Measurements from ENCODE around the gene ZNF837.
"Not testable (repeated sequence)": the region's sequence is repeated elsewhere in the genome, so short reads cannot be mapped to it uniquely, and the experiment has no call there.

The ZNF837 gene

GRCh38 chr19:58379246-58379645 is 1.6 kb downstream of the ZNF837 start:
- DNase-seq, result no peak
- in situ Hi-C loops (cut with MboI; ENCODE audit: low pct_unique_long_range_greater_than_20kb, low sequenced_read_pairs), result no loop called here

- in situ Hi-C loops (cut with MboI; ENCODE audit: low pct_unique_long_range_greater_than_20kb, low sequenced_read_pairs); DNase-seq: not testable (repeated sequence)
Measured at GRCh38 chr19:58376724-58377123, 4.1 kb downstream of the ZNF837 start.

- in situ Hi-C loops (cut with MboI; ENCODE audit: low pct_unique_long_range_greater_than_20kb, low sequenced_read_pairs), result no loop called here
Measured at GRCh38 chr19:58374200-58374599, 6.6 kb downstream of the ZNF837 start.

GRCh38 chr19:58372311-58373133 is 8.3 kb downstream of the ZNF837 start:
- DNase-seq, result no peak

More at GRCh38 chr19:58374200-58374599, 6.6 kb downstream of the ZNF837 start:
- no peak for DNase-seq

GRCh38 chr19:58368561-58369360 is 12.1 kb downstream of the ZNF837 start:
- in situ Hi-C loops (cut with MboI; ENCODE audit: low pct_unique_long_range_greater_than_20kb, low sequenced_read_pairs), result no loop called here
- DNase-seq, result no peak

More at GRCh38 chr19:58372311-58373133, 8.3 kb downstream of the ZNF837 start:
- in situ Hi-C loops (cut with MboI; ENCODE audit: low pct_unique_long_range_greater_than_20kb, low sequenced_read_pairs), result no loop called here

- in situ Hi-C loops (cut with MboI; ENCODE audit: low pct_unique_long_range_greater_than_20kb, low sequenced_read_pairs), result no loop called here
- no peak for DNase-seq
Measured at GRCh38 chr19:58367698-58368454, 13.0 kb downstream of the ZNF837 start.

- in situ Hi-C loops (cut with MboI; ENCODE audit: low pct_unique_long_range_greater_than_20kb, low sequenced_read_pairs), result no loop called here
- DNase-seq, result no peak
Measured at GRCh38 chr19:58366585-58367430, 14.0 kb downstream of the ZNF837 start.

GRCh38 chr19:58364146-58364545 is 16.7 kb downstream of the ZNF837 start:
- in situ Hi-C loops (cut with MboI; ENCODE audit: low pct_unique_long_range_greater_than_20kb, low sequenced_read_pairs), result no loop called here
- DNase-seq, result peak; percentile 80

- peak; percentile 98 for DNase-seq
- in situ Hi-C loops (cut with MboI; ENCODE audit: low pct_unique_long_range_greater_than_20kb, low sequenced_read_pairs), result no loop called here
Measured at GRCh38 chr19:58362272-58362994, 18.4 kb downstream of the ZNF837 start, which contains the start of gene ZNF497. Gene ZNF497 (minus strand): TSS chr19:58362751. CDS start chr19:58357635, 5,116 bp downstream.

- DNase-seq, result no peak
- in situ Hi-C loops (cut with MboI; ENCODE audit: low pct_unique_long_range_greater_than_20kb, low sequenced_read_pairs), result no loop called here
Measured at GRCh38 chr19:58361900-58362271, 18.9 kb downstream of the ZNF837 start.

GRCh38 chr19:58357481-58358145 is 23.2 kb downstream of the ZNF837 start:
- in situ Hi-C loops (cut with MboI; ENCODE audit: low pct_unique_long_range_greater_than_20kb, low sequenced_read_pairs), result no loop called here

GRCh38 chr19:58356766-58357480 is 23.9 kb downstream of the ZNF837 start:
- DNase-seq, result no peak
- in situ Hi-C loops (cut with MboI; ENCODE audit: low pct_unique_long_range_greater_than_20kb, low sequenced_read_pairs), result no loop called here

More at GRCh38 chr19:58357481-58358145, 23.2 kb downstream of the ZNF837 start:
- DNase-seq, result no peak

- DNase-seq, result no peak
- in situ Hi-C loops (cut with MboI; ENCODE audit: low pct_unique_long_range_greater_than_20kb, low sequenced_read_pairs), result no loop called here
Measured at GRCh38 chr19:58355908-58356765, 24.7 kb downstream of the ZNF837 start.

- in situ Hi-C loops (cut with MboI; ENCODE audit: low pct_unique_long_range_greater_than_20kb, low sequenced_read_pairs), result no loop called here
- no peak for DNase-seq
Measured at GRCh38 chr19:58355215-58355796, 25.5 kb downstream of the ZNF837 start.

- in situ Hi-C loops (cut with MboI; ENCODE audit: low pct_unique_long_range_greater_than_20kb, low sequenced_read_pairs), result no loop called here
- DNase-seq, result no peak
Measured at GRCh38 chr19:58354478-58355030, 26.3 kb downstream of the ZNF837 start.

All from KBM-7 (cell line).